ENCODE results near the gene NCOR1.

Gene NCOR1

GRCh38 chr17:16215273-16215964 lies at the start of gene NCOR1:
Gene NCOR1 (minus strand): TSS chr17:16215534. CDS start chr17:16194569, 20,965 bp downstream.
- peak; percentile 43; the same call in 1 of the 2 replicates for TF ChIP-seq CTCF (IDR thresholded peaks at IDR 0.05)

- TF ChIP-seq CTCF (IDR thresholded peaks at IDR 0.05): no peak
Observed at GRCh38 chr17:16262201-16262600, 46.9 kb upstream of the NCOR1 start.

DNA sequence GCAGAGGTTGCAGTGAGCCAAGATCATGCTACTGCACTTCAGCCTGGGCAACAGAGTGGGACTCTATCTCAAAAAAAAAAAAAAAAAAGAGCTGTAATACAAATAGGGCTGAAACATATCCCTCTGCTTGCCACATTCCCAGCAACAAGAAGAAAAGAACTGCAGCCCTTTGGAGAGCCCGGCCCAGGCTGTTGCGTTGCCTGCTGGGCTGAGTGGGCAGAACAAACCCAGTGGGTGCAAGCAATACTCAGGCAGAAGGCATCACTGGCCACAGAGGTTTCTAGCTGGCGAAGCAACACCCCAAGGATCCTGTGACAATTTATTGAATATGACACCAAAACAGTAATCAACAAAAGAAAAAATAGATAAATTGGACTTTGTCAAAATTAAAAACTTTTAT lies 45.7 kb upstream of the NCOR1 start:
- no peak for TF ChIP-seq CTCF (IDR thresholded peaks at IDR 0.05)

DNA sequence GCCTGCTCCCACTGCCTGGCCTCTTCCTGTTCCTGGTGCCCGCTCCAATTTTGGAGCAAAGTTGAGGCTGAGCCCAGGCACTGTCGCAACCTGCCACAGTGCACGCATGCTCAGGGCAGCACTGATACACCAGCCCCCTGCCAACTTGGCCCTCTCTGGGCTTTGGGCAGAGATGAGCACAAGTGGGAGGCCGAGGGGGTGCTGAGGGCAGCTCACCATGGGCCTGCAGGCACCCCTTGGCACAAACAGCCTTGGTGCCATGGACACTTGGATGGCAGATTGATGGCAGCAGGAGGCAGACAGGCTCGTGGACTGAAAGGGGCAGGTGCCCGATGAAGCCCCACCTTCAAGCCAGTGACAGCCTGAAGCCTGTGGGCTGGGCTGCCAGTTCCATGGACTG lies 44.6 kb upstream of the NCOR1 start:
- no peak for TF ChIP-seq CTCF (IDR thresholded peaks at IDR 0.05)

GRCh38 chr17:16258901-16259300 lies 43.6 kb upstream of the NCOR1 start:
- TF ChIP-seq CTCF (IDR thresholded peaks at IDR 0.05): no peak

DNA sequence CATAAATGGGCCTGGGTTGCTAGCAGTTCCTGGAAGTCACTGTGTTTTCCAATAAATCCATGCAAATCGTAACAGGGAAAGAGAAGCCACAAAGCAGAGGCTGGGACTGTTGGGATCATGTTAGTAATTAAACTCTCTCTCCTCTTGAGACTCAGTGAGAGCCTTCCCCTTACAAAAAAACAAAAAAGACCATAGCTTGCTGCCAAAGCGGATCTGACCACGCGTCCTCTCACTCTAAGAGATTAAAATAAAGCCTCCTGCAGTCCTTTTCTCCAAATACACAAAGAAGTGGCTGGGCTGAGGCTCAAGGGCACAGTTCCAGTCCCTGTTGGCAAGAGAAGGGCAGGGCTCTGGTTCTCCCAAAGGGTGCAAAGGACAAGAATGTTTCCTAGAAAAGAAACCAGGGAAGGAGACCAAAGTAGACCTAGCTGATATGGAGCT lies 40.2 kb upstream of the NCOR1 start:
- TF ChIP-seq CTCF (IDR thresholded peaks at IDR 0.05): no peak

DNA sequence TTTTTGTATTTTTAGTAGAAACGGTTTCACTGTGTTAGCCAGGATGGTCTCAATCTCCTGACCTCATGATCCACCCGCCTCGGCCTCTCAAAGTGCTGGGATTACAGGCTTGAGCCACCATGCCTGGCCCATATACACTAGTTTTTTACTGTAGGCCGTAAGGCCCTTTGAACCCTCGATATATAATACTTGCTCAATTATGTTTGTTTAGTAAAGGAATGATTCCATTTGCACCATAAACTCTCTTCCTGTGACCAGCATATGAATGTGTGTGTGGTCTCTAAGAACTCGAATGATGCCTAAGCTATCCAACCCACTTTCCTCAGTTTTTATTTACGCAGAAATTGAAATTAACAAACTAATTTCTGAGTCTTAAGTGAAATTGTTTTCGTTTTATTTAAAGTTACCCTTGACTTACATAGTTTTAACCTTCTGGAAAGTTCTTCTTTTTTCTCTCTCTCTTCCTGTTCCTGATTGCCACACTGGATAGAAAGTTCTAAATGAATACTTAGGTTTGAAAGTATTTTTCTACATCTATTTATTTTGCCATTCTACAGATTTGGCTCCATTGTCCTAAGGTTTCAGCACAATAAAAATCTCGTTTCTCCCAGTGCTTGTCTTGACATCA lies 39.6 kb upstream of the NCOR1 start:
- no peak for TF ChIP-seq CTCF (IDR thresholded peaks at IDR 0.05)
